ENCODE results near the gene TRAK2. TPM values are rescaled to one million over a fixed set of nuclear protein-coding genes. Genes with fewer than 3 reads are reported as not detected.

TRAK2 gene
- total and polyA plus RNA-seq, 2 donors (not counting 3 experiments of a cell fraction or from before 2014, with no cell fraction given) = 9.7 to 35.7 TPM

DNA sequence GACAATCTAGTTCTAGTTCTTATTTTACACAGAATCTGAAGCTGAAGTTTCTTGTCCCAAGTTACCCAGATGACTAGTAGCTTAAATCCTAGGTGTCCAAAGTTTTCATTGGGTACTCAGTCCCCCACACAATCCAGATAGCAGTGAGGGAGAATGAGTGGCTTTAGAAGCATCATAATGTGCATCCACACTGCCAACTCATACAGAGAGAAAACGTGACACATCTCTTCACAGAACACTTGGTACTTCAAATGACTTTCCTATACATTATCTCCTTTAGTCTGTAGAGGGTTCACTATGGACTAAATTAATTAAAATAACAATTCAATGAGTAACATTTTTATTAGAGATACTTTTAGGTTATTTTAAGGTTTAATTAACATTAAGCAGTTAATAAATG lies 45.5 kb upstream of the TRAK2 start:
- intact Hi-C loops (cut with micrococcal nuclease) = no loop called here
- POLR2A ChIA-PET = no interaction called here
- CTCF ChIA-PET = no interaction called here
- Histone ChIP-seq H3K9me1 (replicated peaks; ENCODE audit: control insufficient read depth, extremely low read depth, insufficient read depth, low read length) (no peaks in the 10 kb centered on the region), H3K27me3 (ENCODE audit: control insufficient read depth in 2 of 2, insufficient read depth in 2 of 2, low read length in 2 of 2) (peaks cover 0 to 6% of the 10 kb centered on the region in 2 experiments), H3K4me3 (replicated peaks in 1 of 3; ENCODE audit: insufficient read depth in 1 of 3, low read depth in 1 of 3, low read length in 3 of 3) (no peak overlapping the region), H3K4me2 (ENCODE audit: insufficient read depth, low read length) (no peak overlapping the region), H3K27ac (ENCODE audit: insufficient read depth, low read depth, low read length) (no peak overlapping the region), H3K9ac (replicated peaks; ENCODE audit: extremely low read depth, insufficient read depth, low read length) (no peak overlapping the region), H4K20me1 (replicated peaks; ENCODE audit: control insufficient read depth, extremely low read depth, insufficient read depth, low read length) (no peaks in the 10 kb centered on the region), H3K79me2 (ENCODE audit: control insufficient read depth, insufficient read depth, low read length) (no peaks in the 10 kb centered on the region), H2AFZ (ENCODE audit: low read depth, low read length) (no peak overlapping the region), H3K9me3 (replicated peaks; ENCODE audit: control insufficient read depth, insufficient read depth, low read length) (no peaks in the 10 kb centered on the region), H3K4me1 (ENCODE audit: control insufficient read depth, extremely low read depth, insufficient read depth, low read length) (no peaks in the 10 kb centered on the region), H3K36me3 (ENCODE audit: control insufficient read depth in 2 of 2, extremely low read depth in 1 of 2, insufficient read depth in 2 of 2, low read length in 2 of 2) (no peaks in the 10 kb centered on the region)
- TF ChIP-seq MYC (IDR thresholded peaks at IDR 0.05; ENCODE audit: low read depth, low read length) (no peak), GATA2 (IDR thresholded peaks at IDR 0.05; ENCODE audit: insufficient read depth, insufficient read length, low read depth, low read length) (no peak), JUN (IDR thresholded peaks at IDR 0.05; ENCODE audit: borderline replicate concordance, insufficient read depth, insufficient read length, low read depth) (no peak), POLR2A (IDR thresholded peaks at IDR 0.05; ENCODE audit: low read depth, low read length) (no peak), FOS (IDR thresholded peaks at IDR 0.05; ENCODE audit: borderline replicate concordance, insufficient read depth, low read length) (no peak), EZH2 (IDR thresholded peaks at IDR 0.05; ENCODE audit: borderline replicate concordance, low read depth, low read length, severe bottlenecking) (no peak), POLR2AphosphoS5 (IDR thresholded peaks at IDR 0.05; ENCODE audit: insufficient read depth, low read depth, low read length) (no peak)
- TF ChIP-seq, protein P1, sequence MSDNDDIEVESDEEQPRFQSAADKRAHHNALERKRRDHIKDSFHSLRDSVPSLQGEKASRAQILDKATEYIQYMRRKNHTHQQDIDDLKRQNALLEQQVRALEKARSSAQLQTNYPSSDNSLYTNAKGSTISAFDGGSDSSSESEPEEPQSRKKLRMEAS (IDR thresholded peaks at IDR 0.05; ENCODE audit: insufficient read depth, insufficient read length) = no peak
- TF ChIP-seq, protein P2, sequence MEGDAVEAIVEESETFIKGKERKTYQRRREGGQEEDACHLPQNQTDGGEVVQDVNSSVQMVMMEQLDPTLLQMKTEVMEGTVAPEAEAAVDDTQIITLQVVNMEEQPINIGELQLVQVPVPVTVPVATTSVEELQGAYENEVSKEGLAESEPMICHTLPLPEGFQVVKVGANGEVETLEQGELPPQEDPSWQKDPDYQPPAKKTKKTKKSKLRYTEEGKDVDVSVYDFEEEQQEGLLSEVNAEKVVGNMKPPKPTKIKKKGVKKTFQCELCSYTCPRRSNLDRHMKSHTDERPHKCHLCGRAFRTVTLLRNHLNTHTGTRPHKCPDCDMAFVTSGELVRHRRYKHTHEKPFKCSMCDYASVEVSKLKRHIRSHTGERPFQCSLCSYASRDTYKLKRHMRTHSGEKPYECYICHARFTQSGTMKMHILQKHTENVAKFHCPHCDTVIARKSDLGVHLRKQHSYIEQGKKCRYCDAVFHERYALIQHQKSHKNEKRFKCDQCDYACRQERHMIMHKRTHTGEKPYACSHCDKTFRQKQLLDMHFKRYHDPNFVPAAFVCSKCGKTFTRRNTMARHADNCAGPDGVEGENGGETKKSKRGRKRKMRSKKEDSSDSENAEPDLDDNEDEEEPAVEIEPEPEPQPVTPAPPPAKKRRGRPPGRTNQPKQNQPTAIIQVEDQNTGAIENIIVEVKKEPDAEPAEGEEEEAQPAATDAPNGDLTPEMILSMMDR (IDR thresholded peaks at IDR 0.05; ENCODE audit: extremely low read depth in 1 of 2, insufficient read depth in 1 of 2, low read depth in 1 of 2, low read length in 2 of 2) = no peak
- no TSS peak for BruUV-seq (replicated peaks)
- dilution Hi-C loops (cut with MboI; ENCODE audit: extremely low pct_ligation_motif_present, low sequenced_read_pairs) = no loop called here
- DNase-seq (ENCODE audit: low read depth, low spot score) = no peak
- no peak for FAIRE-seq

All from endothelial cell of umbilical vein (primary cell).